ENCODE measurements around the gene MIB1.
"Not testable (repeated sequence)": the region's sequence is repeated elsewhere in the genome, so short reads cannot be mapped to it uniquely, and the experiment has no call there.

The MIB1 gene

DNA sequence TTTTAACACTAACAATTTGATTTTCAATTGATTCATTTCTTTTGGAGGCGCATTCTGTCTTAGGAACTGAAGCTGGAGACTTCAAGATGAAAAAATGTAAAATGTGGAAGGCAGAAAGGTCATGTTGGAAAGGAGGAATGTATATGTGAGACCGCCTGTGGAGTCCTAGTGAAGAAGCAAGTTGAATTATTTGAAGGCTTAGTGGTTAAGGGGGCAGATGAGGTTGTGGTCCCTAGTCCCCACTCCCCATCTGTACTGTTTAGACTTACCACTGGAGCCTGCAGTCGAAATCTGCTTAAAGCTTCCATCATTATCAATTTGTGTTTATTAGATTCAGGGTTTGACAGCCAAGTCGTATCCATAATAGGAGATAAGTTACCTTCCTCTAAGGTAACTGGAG lies 15.4 kb upstream of the MIB1 start:
- no peak overlapping the region for H3K4me3 ChIP-seq (replicated peaks; ENCODE audit: low read depth, low read length)
- TF ChIP-seq, protein P1, sequence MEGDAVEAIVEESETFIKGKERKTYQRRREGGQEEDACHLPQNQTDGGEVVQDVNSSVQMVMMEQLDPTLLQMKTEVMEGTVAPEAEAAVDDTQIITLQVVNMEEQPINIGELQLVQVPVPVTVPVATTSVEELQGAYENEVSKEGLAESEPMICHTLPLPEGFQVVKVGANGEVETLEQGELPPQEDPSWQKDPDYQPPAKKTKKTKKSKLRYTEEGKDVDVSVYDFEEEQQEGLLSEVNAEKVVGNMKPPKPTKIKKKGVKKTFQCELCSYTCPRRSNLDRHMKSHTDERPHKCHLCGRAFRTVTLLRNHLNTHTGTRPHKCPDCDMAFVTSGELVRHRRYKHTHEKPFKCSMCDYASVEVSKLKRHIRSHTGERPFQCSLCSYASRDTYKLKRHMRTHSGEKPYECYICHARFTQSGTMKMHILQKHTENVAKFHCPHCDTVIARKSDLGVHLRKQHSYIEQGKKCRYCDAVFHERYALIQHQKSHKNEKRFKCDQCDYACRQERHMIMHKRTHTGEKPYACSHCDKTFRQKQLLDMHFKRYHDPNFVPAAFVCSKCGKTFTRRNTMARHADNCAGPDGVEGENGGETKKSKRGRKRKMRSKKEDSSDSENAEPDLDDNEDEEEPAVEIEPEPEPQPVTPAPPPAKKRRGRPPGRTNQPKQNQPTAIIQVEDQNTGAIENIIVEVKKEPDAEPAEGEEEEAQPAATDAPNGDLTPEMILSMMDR (IDR thresholded peaks at IDR 0.05; ENCODE audit: insufficient read depth, low read length, poor library complexity, severe bottlenecking): no peak
- H3K27me3 ChIP-seq (replicated peaks; ENCODE audit: control insufficient read depth, insufficient read depth, low read length): no peaks in the 10 kb centered on the region

GRCh38 chr18:21727702-21728101 lies 12.9 kb upstream of the MIB1 start:
- Histone ChIP-seq H3K4me3 (replicated peaks; ENCODE audit: low read depth, low read length) (no peak overlapping the region), H3K27me3 (replicated peaks; ENCODE audit: control insufficient read depth, insufficient read depth, low read length) (no peaks in the 10 kb centered on the region), H3K36me3 (ENCODE audit: control insufficient read depth, insufficient read depth, low read length) (no peaks in the 10 kb centered on the region)
- TF ChIP-seq, protein P1 (IDR thresholded peaks at IDR 0.05; ENCODE audit: insufficient read depth, low read length, poor library complexity, severe bottlenecking): no peak
- DNase-seq (ENCODE audit: extremely low read depth, insufficient read length): no peak

More for the DNA sequence above, 15.4 kb upstream of the MIB1 start:
- H3K36me3 ChIP-seq (ENCODE audit: control insufficient read depth, insufficient read depth, low read length): no peaks in the 10 kb centered on the region
- no peak for DNase-seq (ENCODE audit: extremely low read depth, insufficient read length)

DNA sequence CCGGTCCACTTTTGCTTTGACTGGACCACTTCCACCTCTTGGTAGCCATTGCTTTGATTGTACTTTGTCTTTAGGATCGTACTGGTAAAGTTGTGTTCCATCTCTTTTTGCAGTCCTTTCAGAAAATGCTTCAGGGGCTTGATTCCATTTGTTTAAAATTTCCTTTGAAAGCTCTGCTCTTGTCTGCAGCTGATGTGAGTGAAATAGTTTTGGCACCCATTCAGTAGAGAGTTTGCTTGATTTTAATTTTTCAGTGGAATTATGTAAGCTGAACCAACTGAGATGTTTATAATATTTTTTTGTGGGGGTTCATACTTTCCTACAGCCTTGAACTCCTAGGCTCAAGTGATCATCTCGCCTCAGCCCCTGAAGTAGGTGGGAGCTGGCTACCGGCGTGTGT lies 7.6 kb upstream of the MIB1 start:
- Histone ChIP-seq H3K36me3 (ENCODE audit: control insufficient read depth, insufficient read depth, low read length) (no peaks in the 10 kb centered on the region), H3K27me3 (replicated peaks; ENCODE audit: control insufficient read depth, insufficient read depth, low read length) (no peaks in the 10 kb centered on the region), H3K4me3 (replicated peaks; ENCODE audit: low read depth, low read length) (no peak overlapping the region)
- no peak for DNase-seq (ENCODE audit: extremely low read depth, insufficient read length)
- TF ChIP-seq, protein P1 (IDR thresholded peaks at IDR 0.05; ENCODE audit: insufficient read depth, low read length, poor library complexity, severe bottlenecking): no peak

- DNase-seq (ENCODE audit: extremely low read depth, insufficient read length): no peak
These were observed 5.1 kb upstream of the MIB1 start for GRCh38 chr18:21735452-21736015.

DNA sequence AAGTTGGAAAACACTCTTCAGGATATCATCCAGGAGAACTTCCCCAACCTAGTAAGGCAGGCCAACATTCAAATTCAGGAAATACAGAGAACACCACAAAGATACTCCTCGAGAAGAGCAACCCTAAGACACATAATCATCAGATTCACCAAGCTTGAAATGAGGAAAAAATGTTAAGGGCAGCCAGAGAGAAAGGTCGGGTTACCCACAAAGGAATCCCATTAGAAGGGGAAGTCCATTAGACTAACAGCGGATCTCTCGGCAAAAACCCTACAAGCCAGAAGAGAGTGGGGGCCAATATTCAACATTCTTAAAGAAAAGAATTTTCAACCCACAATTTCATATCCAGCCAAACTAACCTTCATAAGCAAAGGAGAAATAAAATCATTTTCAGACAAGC lies 3.7 kb upstream of the MIB1 start:
- DNase-seq (ENCODE audit: extremely low read depth, insufficient read length); H3K36me3 ChIP-seq (ENCODE audit: control insufficient read depth, insufficient read depth, low read length); H3K4me3 ChIP-seq (replicated peaks; ENCODE audit: low read depth, low read length); H3K27me3 ChIP-seq (replicated peaks; ENCODE audit: control insufficient read depth, insufficient read depth, low read length): not testable (repeated sequence)

More at GRCh38 chr18:21735452-21736015, 5.1 kb upstream of the MIB1 start:
- Histone ChIP-seq H3K27me3 (replicated peaks; ENCODE audit: control insufficient read depth, insufficient read depth, low read length) (no peaks in the 10 kb centered on the region), H3K36me3 (ENCODE audit: control insufficient read depth, insufficient read depth, low read length) (no peaks in the 10 kb centered on the region), H3K4me3 (replicated peaks; ENCODE audit: low read depth, low read length) (no peak overlapping the region)
- TF ChIP-seq, protein P1 (IDR thresholded peaks at IDR 0.05; ENCODE audit: insufficient read depth, low read length, poor library complexity, severe bottlenecking): no peak

GRCh38 chr18:21739604-21740537 lies 721 bp upstream of the MIB1 start:
- Histone ChIP-seq H3K36me3 (ENCODE audit: control insufficient read depth, insufficient read depth, low read length) (no peaks in the 10 kb centered on the region), H3K27me3 (replicated peaks; ENCODE audit: control insufficient read depth, insufficient read depth, low read length) (no peaks in the 10 kb centered on the region), H3K4me3 (replicated peaks; ENCODE audit: low read depth, low read length) (peak overlapping the region; percentile 3)
- TF ChIP-seq, protein P1 (IDR thresholded peaks at IDR 0.05; ENCODE audit: insufficient read depth, low read length, poor library complexity, severe bottlenecking): no peak
- no peak for DNase-seq (ENCODE audit: extremely low read depth, insufficient read length)

Measured in GM06990 (cell line).